T47D (cell line): ENCODE results near the gene CWF19L1.
"Not testable (repeated sequence)": the region's sequence is repeated elsewhere in the genome, so short reads cannot be mapped to it uniquely, and the experiment has no call there.

ENCODE experiments used
- DNase-seq, 2 experiments: peaks; one replicate each; pipeline versions ENCODE4 v3.0.0 to v3.0.0-alpha.2; 2011 to 2012; ENCODE audit warnings: low read depth in 1 of 2, low spot score in 1 of 2
- JUND ChIP-seq: IDR thresholded peaks from 2 replicates; pipeline ENCODE4 v1.6.1; 2012; ENCODE audit warnings: low read depth
- in situ Hi-C: cut with HindIII; loops from 2 replicates; pipeline ENCODE4 v1.10.0; 2016; ENCODE audit warnings: low sequenced_read_pairs, low pct_unique_long_range_greater_than_20kb

The CWF19L1 gene

GRCh38 chr10:100288196-100288595 is 20.8 kb upstream of the CWF19L1 start:
- no peak for TF ChIP-seq JUND
- DNase-seq, result no peak
- in situ Hi-C loops, result no loop called here

DNA sequence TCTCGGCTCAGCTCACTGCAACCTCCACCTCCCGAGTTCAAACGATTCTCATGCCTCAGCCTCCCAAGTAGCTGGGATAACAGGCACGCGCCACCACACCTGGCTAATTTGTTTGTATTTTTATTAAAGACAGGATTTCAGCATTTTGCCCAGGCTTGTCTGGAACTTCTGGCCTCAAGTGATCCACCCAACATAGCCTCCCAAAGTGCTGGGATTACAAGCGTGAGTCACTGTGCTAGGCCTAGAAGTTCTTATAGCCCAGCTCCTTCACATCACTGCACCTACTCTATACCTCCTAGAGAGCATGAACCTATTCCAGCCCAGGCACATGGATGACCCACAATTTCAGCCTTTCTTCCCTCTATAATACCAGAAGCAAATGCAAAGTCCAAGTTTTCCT is 20.3 kb upstream of the CWF19L1 start:
- TF ChIP-seq JUND, result no peak
- in situ Hi-C loops, result no loop called here
- DNase-seq, result no peak

DNA sequence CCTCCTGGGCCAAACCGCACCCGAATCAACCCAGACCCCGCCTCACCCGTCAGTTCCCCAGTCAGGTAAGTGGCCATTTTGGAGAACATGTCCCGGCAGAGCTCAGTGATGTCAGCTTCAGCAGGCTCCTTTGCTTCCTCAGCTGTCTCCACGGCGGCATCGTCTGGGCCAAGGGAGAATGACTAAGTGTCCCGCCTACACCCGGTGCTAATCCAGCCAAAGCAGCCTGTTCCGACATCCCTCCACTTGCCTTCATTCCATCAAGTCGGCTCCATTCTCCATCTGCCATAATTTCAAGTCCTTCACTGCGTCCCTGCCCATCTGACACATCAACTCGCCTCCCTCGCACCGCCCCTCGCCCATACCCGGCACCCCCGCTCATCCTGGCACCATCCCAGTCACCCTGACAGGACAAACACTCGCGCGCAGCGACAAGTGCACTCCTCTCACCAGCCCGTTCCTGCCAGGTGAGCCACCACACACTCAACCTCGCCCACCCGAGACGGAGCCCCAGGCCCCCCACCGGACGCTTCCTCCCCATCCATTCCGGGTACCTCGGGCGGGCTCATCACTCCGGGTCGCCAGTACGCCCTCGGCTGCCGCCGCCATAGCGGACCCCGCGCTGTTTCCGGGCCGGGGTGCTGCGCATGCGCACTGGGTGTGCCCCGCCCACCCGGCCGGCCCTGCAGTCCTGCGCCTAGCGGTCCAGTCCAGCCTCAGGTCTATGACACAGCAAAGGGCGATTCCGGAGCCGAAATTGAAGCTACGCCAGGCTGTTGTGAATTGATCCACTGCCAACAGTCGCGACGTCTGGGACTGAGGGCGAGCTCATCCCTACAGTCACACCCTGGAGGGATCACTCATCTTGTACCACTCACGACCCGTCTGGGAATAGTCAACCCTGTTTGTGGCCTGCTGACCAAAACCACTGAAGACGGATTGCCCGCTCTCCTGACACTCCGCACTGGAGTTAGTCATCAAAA is 18.9 kb upstream of the CWF19L1 start, which contains the start of gene BLOC1S2:
Gene BLOC1S2 (minus strand): TSS at position 630 of the 983 bp plus-strand sequence. CDS start 21 bp downstream, at position 609.
- TF ChIP-seq JUND, result no peak
- peak; percentile 89 to 98 for DNase-seq
- in situ Hi-C loops, result no loop called here

DNA sequence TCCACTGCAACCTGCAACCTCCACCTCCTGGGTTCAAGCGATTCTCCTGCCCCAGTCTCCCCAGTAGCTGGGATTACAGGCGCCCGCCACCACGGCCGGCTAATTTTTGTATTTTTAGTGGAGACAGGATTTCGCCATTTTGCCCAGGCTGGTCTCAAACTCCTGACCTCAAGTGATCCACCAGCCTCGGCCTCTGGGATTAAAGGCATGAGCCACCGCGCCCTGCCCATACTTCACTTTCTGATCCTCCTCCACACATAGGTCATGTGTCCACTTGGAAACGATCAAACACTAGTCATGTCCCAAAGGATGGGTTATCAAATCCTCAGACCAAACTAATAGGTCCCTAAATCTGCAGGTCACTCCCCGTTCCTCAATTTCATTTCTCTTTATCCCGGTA is 17.9 kb upstream of the CWF19L1 start:
- in situ Hi-C loops, DNase-seq: not testable (repeated sequence)

DNA sequence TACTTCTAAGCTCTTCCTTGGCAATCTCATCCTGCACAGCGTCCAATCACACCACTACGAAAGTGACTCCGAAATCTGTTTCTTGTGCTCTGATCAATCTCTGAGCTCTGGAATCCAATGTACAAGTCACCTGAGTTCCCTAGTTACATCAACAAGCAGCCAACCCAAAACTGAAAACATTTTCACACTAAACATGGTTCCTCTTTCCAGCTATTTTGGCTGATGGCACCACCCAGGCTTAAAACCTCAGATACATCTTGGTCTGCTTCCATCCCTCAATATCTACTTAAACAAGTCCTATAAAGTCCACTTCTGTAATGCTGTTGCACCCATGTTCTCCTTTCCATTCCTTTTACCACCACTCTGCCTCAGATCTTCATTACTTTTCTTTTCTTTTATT is 15.5 kb upstream of the CWF19L1 start:
- no peak for DNase-seq
- in situ Hi-C loops, result no loop called here
- TF ChIP-seq JUND, result no peak

- DNase-seq, in situ Hi-C loops: not testable (repeated sequence)
These were observed 9.5 kb upstream of the CWF19L1 start for GRCh38 chr10:100276971-100277370.

DNA sequence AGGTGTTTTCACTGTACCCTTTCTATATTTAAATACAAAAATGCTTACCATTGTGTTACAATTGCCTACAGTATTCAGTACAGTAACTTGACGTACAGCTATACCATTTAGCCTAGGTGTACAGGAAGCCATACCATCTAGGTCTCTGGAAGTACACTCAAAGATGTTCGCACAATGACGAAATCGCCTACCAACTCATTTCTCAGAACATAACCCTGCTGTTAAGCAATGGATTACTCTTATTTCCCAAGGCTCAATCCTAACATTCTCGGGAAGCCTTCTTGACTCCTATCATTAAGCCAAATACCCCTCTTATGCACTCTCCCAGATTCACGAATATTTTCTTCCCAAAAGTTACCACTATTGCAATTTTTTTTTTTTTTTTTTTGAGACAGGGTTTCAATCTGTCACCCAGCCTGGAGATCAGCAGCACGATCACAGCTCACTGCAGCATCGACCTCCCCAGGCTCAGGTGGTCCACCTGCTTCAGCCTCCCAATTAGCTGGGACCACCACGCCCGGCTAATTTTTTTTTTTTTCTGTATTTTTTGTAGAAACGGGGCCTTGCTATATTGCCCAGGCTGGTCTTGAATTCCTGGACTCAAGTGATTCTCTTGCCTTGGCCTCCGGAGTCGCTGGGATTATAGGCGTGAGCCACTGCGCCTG is 1.5 kb downstream of the CWF19L1 start:
- DNase-seq, result no peak
- no peak for TF ChIP-seq JUND
- in situ Hi-C loops, result no loop called here

DNA sequence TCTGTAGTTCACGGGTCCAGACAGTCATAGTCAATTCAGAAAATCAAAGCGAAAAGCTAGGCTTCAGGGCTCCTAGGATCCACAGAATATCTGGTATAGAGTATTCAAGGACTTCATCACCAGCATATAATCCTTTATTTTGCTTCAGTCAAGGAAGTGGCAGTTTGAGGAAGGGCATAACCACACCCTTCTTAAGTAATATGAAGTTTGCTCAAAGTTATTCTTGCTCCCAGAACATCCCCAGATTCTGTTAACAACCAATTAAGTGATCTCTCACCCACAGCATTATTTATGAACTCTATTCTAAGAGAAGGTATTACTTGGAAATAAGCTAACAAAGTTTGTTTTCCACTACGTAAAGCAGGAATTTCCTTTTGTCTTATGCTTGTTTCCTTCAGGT is 13.2 kb downstream of the CWF19L1 start:
- DNase-seq, result no peak
- in situ Hi-C loops, result no loop called here
- no peak for TF ChIP-seq JUND

DNA sequence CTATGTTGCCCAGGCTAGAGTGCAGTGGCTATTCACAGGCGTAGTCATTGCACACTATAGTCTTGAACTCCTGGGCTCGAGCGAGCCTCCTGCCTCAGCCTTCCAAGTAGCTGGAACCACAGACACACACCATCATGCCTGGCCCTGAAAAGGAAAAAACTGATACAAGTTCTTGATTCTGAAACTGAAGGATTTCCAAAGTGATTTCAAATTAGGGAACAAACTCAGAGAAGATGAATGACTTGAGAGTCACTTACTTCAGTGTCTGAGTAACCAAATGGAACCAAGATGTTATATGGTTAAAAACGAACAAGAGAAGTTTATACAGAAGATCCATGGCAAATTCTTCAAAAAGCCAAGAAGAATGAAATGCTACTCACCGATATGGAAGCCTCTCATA is 14.4 kb downstream of the CWF19L1 start:
- DNase-seq, result no peak
- no peak for TF ChIP-seq JUND
- in situ Hi-C loops, result no loop called here

GRCh38 chr10:100248820-100249219 is 18.6 kb downstream of the CWF19L1 start:
- no peak for TF ChIP-seq JUND
- in situ Hi-C loops, result no loop called here
- DNase-seq, result no peak

DNA sequence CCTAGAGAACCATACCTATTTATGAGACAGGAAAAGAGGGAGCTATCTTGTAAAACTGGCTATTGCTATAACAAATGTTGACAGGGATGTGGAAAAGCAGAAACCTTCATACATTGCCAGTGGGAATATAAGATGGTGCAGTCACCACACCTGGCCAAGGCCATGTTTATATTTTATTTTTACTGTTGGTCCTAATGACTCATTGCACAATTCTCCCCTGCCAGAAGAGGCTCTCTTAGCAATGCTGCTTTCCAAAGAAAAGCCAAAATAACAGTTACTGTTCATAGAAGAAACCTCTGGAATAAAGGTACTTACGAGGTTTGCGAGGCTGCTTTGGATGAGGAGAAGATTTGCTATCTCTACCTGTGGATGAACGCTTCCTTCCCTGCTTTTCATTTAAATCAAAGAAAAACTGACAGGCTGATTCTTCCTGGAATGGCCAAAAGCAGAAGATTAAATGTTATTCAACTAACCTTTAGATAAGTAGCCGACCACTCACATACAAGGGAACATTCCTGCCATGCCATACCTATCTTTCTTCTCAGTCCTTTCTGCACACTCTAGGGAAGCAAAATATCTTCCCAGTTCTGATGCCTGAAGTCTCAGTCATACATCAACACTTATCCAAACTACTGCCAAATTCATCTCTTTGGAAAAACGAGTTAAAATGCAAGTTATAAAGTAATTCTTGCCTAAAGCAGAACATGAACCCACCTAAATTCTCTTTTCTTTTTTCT is 21.8 kb downstream of the CWF19L1 start:
- TF ChIP-seq JUND, result no peak
- in situ Hi-C loops, result no loop called here
- no peak for DNase-seq

DNA sequence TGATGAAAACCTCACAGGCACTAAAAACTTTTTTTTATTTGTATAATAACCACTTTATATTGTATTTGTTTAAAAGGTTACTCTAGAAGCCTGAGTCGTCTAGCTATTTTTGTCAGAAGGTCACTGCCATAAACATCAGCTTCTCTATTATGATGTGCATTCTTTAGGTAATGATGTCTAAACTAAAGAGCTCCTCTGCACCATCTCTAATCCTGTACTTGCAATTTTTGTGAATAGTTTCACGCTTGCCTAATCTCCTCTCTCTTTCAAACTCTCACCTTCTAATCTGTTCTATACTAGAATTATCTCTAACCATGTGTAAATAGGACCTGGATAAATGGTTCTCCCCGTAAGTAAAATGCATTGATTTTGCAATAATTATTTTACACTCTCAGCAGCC is 27.6 kb downstream of the CWF19L1 start:
- in situ Hi-C loops, result no loop called here
- TF ChIP-seq JUND, result no peak
- no peak for DNase-seq

DNA sequence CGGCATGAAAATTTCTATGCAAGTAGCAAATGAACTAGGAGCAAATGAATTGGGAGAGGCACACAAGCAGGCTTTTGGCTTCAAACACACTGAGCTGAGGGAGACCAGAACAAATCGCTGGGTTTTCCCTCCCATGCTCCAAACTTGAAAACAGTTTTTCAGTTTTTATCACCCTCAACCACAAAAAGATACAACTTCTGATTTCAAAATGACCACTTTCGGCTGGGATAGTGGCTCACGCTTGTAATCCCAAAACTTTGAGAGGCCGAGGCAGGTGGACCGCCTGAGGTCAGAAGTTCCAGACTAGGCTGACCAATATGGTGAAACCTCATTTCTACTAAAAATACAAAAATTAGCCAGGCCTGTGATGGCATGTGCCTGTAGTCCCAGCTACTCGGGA is 29.0 kb downstream of the CWF19L1 start:
- no peak for DNase-seq
- TF ChIP-seq JUND, result no peak
- in situ Hi-C loops, result no loop called here
